SK-N-SH treated with all-trans-retinoic acid at 6 μM for 48 hours (cell line): ENCODE measurements around the gene FRAS1.

Experiments
- ARNTL ChIP-seq: fragments of 450-650 bp; formaldehyde crosslinking; IDR thresholded peaks from 2 replicates; pipeline ENCODE4 v1.5.0; 2020; ENCODE audit warnings: low read depth, mild to moderate bottlenecking, moderate library complexity, borderline replicate concordance
- CREB5 ChIP-seq: fragments of 250-450 bp; sonication (Bioruptor Pico); IDR thresholded peaks from 2 replicates; pipeline ENCODE4 v1.5.1; 2020; ENCODE audit warnings: low read depth, mild to moderate bottlenecking, moderate library complexity
- ESRRG ChIP-seq: fragments of 250-450 bp; sonication (Bioruptor Pico); IDR thresholded peaks from 2 replicates; pipeline ENCODE4 v1.6.1; 2021; ENCODE audit warnings: mild to moderate bottlenecking
- GLIS3 ChIP-seq: fragments of 250-450 bp; sonication (Bioruptor Pico); IDR thresholded peaks from 2 replicates; pipeline ENCODE4 v1.5.0; 2020; ENCODE audit warnings: mild to moderate bottlenecking, moderate library complexity
- ISL1 ChIP-seq: fragments of 250-450 bp; sonication (Bioruptor Pico); IDR thresholded peaks from 2 replicates; pipeline ENCODE4 v2.1.2; 2022; ENCODE audit warnings: mild to moderate bottlenecking, moderate library complexity
- OSR1 ChIP-seq: fragments of 250-450 bp; sonication (Bioruptor Pico); IDR thresholded peaks from 2 replicates; pipeline ENCODE4 v1.8.0; 2022; ENCODE audit warnings: moderate library complexity, mild to moderate bottlenecking, inconsistent platforms
- PATZ1 ChIP-seq: fragments of 250-450 bp; sonication (Bioruptor Pico); IDR thresholded peaks from 2 replicates; pipeline ENCODE4 v1.8.0; 2020; ENCODE audit warnings: mild to moderate bottlenecking, moderate library complexity, borderline replicate concordance
- PPARA ChIP-seq: fragments of 250-450 bp; sonication (Bioruptor Pico); IDR thresholded peaks from 2 replicates; pipeline ENCODE4 v1.5.0; 2020; ENCODE audit warnings: mild to moderate bottlenecking, borderline replicate concordance
- ZC3H10 ChIP-seq: fragments of 250-450 bp; sonication (Bioruptor Pico); IDR thresholded peaks from 2 replicates; pipeline ENCODE4 v1.5.1; 2021; ENCODE audit warnings: mild to moderate bottlenecking, moderate library complexity
- ZNF70 ChIP-seq: fragments of 450-650 bp; formaldehyde crosslinking; IDR thresholded peaks from 2 replicates; pipeline ENCODE4 v1.5.0; 2020; ENCODE audit warnings: mild to moderate bottlenecking, moderate library complexity

- no peak for TF ChIP-seq ARNTL (CRISPR knock-in tag)
- TF ChIP-seq GLIS3 (CRISPR knock-in tag) = no peak
- TF ChIP-seq PATZ1 (CRISPR knock-in tag) = no peak
- TF ChIP-seq PPARA (CRISPR knock-in tag) = no peak
- no peak for TF ChIP-seq OSR1 (CRISPR knock-in tag)
- no peak for TF ChIP-seq ZNF70
- TF ChIP-seq ESRRG (CRISPR knock-in tag) = no peak
- TF ChIP-seq ISL1 (CRISPR knock-in tag) = no peak
- no peak for TF ChIP-seq ZC3H10 (CRISPR knock-in tag)
- no peak for TF ChIP-seq CREB5 (CRISPR knock-in tag)
Measured at GRCh38 chr4:78482281-78482680, 425.2 kb downstream of the FRAS1 start.
